KBM-7 (cell line): ENCODE measurements around the gene TPSD1.
A peak's percentile ranks its signal among the peaks of the same experiment; 100 is the strongest.
"Not testable (repeated sequence)": the region's sequence is repeated elsewhere in the genome, so short reads cannot be mapped to it uniquely, and the experiment has no call there.

ENCODE experiments used
- DNase-seq: peaks from one replicate; pipeline ENCODE4 v3.0.0-alpha.2; 2015
- in situ Hi-C: fragments of 300-500 bp; cut with MboI; formaldehyde crosslinking; loops from 2 replicates; pipeline ENCODE4 v1.14.3; 2020; ENCODE audit warnings: low sequenced_read_pairs, low pct_unique_long_range_greater_than_20kb, mixed read lengths

TPSD1 gene

DNA sequence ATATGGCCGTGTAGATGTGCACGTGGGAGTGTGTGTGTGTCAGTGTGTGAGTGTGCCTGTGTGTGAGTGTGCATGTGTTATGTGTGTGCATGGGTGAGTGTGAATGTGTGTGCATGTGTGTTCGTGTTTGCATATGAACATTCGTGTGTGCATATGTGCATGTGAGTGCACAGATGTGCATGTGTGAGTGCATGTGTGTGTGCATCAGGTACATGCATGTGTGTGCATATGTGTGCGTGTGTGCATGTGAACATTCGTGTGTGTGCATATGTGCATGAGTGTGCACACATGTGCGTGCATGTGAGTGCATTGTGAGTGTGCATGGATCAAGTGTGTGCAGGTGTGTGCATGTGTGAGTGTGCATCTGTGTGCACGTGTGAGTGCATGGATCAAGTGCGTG, 17.9 kb upstream of the TPSD1 start:
- in situ Hi-C loops, result no loop called here

GRCh38 chr16:1238909-1239308, 17.0 kb upstream of the TPSD1 start:
- in situ Hi-C loops, DNase-seq: not testable (repeated sequence)

More for the DNA sequence above, 17.9 kb upstream of the TPSD1 start:
- no peak for DNase-seq

DNA sequence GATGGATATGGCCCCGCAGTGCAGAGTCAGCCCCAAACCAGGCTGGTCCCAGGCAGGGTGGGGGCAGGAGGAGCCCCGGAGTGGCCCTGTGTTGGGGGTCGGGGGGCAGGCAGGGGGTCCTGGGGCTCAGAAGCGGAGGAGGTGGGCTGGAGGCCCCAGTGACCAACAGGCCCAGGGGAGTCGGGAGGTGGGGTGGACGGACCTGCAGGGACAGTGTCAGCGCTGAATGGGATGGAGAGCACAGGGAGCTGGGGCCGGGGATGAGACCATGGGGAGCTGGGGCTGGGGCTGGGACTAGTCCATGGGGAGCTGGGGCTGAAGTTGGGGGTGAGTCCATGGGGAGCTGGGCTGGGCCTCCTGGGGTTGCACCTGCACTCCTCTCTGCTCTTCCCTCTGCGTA, 16.3 kb upstream of the TPSD1 start:
- in situ Hi-C loops, DNase-seq: not testable (repeated sequence)

DNA sequence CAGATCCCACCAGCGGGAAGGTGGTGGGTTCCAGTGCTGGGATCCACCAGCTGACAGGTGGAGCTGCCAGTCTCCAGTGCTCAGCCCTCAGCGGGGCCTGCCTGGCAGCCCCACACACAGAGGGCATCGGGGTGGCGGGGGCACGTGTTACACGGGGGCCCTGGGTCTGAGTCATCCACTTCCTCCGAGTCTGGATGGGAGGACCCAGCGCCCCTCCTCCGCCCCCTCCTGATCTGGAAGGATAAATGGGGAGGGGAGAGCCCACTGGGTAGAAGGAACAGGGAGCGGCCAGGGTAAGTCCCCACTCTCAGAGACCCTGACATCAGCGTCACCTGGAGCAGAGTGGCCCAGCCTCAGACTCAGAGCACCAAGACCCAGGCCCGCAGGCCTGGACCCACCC, 15.4 kb upstream of the TPSD1 start, which contains the start of gene TPSAB1:
Gene TPSAB1, plus strand, starts transcription at position 270 of the 400 bp plus-strand sequence. CDS start 234 bp downstream, outside the sequence.
- DNase-seq, in situ Hi-C loops: not testable (repeated sequence)

DNA sequence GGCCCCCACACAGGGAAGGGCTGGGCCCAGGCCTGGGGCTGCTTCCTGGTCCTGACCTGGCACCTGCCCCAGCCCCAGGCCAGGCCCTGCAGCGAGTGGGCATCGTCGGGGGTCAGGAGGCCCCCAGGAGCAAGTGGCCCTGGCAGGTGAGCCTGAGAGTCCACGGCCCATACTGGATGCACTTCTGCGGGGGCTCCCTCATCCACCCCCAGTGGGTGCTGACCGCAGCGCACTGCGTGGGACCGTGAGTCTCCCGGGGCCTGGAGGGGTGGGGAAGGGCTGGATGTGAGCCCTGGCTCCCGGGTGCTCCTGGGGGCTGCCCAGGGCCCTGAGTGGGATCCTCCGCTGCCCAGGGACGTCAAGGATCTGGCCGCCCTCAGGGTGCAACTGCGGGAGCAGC, 14.8 kb upstream of the TPSD1 start:
- in situ Hi-C loops, result not testable (repeated sequence)

GRCh38 chr16:1243363-1243762, 12.5 kb upstream of the TPSD1 start:
- peak; percentile 31 for DNase-seq
- in situ Hi-C loops, result not testable (repeated sequence)

More for the DNA sequence above, 14.8 kb upstream of the TPSD1 start:
- not testable (repeated sequence) for DNase-seq

DNA sequence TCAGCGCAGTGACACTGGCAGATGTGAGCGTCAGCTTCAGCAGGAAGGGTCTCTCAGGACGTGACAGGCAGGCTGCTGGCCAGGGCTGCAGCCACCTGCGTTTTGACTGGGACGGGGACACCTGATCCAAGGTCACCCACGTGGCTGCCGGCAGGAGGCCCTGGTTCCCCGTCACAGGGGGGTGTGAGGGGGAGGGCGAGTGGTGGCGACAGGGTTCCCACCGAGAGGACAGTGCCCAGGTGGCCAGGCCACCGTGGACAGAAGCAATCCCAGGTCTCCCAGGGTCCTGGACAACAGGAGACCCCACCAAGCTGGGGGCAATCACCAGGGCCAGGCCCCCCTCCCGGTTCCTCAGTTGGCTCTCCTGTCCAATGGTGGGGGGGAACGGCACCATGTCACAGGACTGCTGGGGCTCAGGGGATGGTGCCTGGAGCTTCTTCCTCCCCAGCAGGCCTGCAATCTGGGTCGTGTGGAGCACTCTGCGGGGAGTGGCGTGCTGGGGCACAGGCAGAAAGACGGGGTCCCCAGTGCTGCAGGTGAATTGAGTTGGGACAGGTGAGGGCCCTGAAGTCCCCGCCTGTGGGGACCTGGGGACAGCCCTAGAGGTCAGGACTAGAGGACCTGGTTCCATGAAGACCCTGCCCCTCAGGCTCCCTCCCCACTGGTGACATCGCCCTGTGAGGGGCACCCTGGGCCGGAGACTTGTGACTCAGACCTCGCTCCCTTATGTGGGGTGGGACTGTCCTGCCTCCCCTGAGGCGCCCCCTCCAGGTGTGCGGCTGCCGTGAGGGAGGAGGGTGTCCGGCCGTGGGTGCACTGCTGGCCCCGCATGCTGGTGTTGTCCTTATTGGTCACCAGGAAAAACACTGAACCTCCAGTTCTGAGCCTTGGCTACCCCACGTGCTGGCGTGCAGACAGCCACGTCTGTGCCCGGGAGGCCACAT, 11.7 kb upstream of the TPSD1 start:
- in situ Hi-C loops, result not testable (repeated sequence)

GRCh38 chr16:1244881-1245280, 11.0 kb upstream of the TPSD1 start:
- peak; percentile 96 for DNase-seq
- in situ Hi-C loops, result no loop called here

More for the DNA sequence above, 11.7 kb upstream of the TPSD1 start:
- DNase-seq, result peak; percentile 48

DNA sequence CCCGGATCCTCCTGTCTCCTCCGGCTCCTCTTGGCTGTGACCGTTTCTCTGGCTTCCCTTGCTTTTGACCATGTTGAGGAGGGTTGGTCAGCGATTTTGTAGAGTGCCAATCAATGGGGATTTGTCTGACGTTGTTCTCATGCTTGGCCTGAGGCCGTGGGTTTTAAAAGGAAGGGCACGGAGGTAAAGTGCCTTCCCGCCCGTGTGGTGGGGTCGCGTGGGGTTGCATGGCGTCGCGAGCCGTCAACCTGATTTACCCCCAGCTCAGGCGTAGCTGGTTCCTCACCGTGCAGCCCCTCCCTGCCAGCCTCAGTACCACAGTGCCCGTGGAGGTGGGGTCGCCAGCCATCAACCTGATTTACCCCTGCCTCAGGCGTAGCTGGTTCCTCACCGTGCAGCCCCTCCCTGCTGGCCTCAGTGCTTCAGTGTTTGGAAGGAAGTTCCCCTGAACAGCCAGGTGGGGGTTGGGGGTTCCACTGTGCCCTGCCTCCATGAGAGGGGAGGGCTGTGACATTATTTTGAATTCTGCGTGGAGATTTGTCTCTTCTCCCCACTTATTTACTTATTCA, 10.3 kb upstream of the TPSD1 start:
- peak; percentile 72 for DNase-seq
- in situ Hi-C loops, result no loop called here

GRCh38 chr16:1247903-1248537, 7.8 kb upstream of the TPSD1 start:
- in situ Hi-C loops, DNase-seq: not testable (repeated sequence)

DNA sequence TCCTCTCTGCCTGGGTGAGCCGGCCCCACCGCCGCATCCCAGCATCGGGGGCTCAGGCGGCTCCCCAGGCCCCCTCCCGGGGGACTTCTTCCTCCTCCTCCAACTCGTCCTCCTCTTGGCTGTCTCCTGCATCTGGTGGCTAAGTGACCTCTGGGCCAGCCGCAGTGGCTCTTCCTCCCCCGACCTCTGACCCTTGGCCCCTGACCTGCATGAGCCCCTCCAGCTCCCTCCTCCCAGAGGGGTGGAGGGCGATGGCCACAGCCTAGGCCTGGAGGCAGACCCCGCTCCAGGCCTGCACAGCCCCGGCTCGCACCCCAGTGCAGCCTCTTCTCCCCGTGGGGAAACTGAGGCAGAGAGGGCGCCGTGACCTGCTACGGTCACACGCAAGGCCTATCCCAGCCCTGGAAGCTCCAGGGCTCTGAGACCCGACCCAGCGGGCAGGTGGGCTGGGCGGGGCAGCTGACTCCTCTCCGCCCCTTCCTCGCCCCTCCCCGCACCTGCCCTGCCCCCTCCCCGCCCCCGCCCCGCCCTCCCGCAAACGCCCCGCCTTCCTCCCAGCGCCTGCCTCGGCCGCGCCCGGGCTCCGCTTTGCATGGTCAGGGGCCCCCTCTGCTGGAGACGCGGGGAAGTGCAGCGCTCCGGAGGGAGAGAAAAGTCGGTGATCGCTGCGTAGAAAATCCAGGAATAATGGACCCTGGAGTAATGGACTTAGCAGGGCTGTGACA, 6.7 kb upstream of the TPSD1 start:
- in situ Hi-C loops, DNase-seq: not testable (repeated sequence)

GRCh38 chr16:1253701-1254364, 2.0 kb upstream of the TPSD1 start:
- in situ Hi-C loops, DNase-seq: not testable (repeated sequence)

DNA sequence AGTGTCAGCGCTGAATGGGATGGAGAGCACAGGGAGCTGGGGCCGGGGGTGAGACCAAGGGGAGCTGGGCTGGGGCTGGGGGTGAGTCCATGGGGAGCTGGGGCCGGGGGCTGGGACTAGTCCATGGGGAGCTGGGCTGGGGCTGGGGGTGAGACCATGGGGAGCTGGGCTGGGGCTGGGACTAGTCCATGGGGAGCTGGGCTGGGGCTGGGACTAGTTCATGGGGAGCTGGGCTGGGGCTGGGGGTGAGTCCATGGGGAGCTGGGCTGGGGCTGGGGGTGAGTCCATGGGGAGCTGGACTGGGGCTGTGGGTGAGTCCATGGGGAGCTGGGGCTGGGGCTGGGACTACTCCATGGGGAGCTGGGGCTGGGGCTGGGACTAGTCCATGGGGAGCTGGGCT, 1.0 kb upstream of the TPSD1 start:
- in situ Hi-C loops, DNase-seq: not testable (repeated sequence)

- in situ Hi-C loops, result not testable (repeated sequence)
These were observed 516 bp downstream of the TPSD1 start for GRCh38 chr16:1256296-1256873.

DNA sequence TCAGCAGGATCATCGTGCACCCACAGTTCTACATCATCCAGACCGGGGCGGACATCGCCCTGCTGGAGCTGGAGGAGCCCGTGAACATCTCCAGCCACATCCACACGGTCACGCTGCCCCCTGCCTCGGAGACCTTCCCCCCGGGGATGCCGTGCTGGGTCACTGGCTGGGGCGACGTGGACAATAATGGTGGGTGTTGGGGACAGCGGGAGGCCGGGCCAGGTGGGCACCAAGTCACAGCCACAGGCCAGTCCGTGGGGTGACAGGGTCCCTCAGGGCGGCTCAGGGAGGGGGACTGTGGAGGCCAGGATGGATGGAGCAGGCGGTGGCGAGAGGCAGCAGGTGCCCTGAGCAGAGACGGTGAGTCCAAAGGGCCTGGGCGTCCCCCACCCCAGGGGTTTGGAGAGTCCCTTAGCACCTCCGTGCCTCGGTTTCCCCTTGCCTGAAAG, 1.0 kb downstream of the TPSD1 start:
- in situ Hi-C loops, result no loop called here
- DNase-seq, result no peak

More at GRCh38 chr16:1256296-1256873, 516 bp downstream of the TPSD1 start:
- DNase-seq, result not testable (repeated sequence)

GRCh38 chr16:1257561-1258224, 1.8 kb downstream of the TPSD1 start:
- DNase-seq, result no peak
- in situ Hi-C loops, result no loop called here

DNA sequence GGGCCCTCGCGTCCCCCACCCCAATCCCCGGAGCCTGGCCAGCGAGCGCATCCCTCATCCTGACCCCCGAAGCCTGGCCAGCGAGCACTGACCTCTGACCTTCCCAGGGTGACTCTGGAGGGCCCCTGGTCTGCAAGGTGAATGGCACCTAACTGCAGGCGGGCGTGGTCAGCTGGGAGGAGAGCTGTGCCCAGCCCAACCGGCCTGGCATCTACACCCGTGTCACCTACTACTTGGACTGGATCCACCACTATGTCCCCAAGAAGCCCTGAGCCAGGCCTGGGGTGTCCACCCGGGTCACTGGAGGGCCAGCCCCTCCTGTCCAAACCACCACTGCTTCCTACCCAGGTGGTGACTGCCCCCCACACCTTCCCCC, 2.3 kb downstream of the TPSD1 start:
- no peak for DNase-seq

More for the DNA sequence above, 2.3 kb downstream of the TPSD1 start:
- in situ Hi-C loops, result no loop called here
